A673 (cell line): ENCODE data around the gene CYB5A. TPM values are rescaled to one million over a fixed set of nuclear protein-coding genes. Genes with fewer than 3 reads are reported as not detected.

ENCODE experiments used
- BruUV-seq: library from RNA; stranded (reverse); fragments of 400-500 nt; replicated peaks from 2 replicates; lab custom pipeline; 2021; lab: Mats Ljungman, UMichigan
- CTCF ChIA-PET: fragments of 300-600 bp; sonication (Branson Sonifier 250); formaldehyde crosslinking; loops from one replicate; lab custom pipeline; 2022; ENCODE audit warnings: antibody characterized with exemption; lab: Charles Lee
- POLR2A ChIA-PET: fragments of 300-600 bp; sonication (Branson Sonifier 250); formaldehyde crosslinking; loops from one replicate; lab custom pipeline; 2022; ENCODE audit warnings: antibody characterized with exemption; ENCODE audit not compliant: low non-redundant PET; lab: Charles Lee
- DNase-seq: peaks from one replicate; pipeline ENCODE4 v3.0.0-alpha.2; 2015; ENCODE audit warnings: low spot score
- H3K27ac ChIP-seq: fragments of 200-600 bp; sonication (generic); 2 replicates; pipeline ENCODE4 v1.5.1; 2016; ENCODE audit warnings: mixed run types, low read depth, mild to moderate bottlenecking, mixed read lengths, antibody characterized with exemption, low read length; ENCODE audit not compliant: poor library complexity, severe bottlenecking
- H3K27me3 ChIP-seq: fragments of 200-600 bp; sonication (generic); replicated peaks from 2 replicates; pipeline ENCODE4 v1.6.1; 2017; ENCODE audit warnings: mixed run types, low read depth, mild to moderate bottlenecking, mixed read lengths, antibody characterized with exemption, low read length; ENCODE audit not compliant: insufficient read depth, poor library complexity
- H3K36me3 ChIP-seq: fragments of 200-600 bp; sonication (generic); 2 replicates; pipeline ENCODE4 v1.6.1; 2016; ENCODE audit warnings: mixed run types, mild to moderate bottlenecking, mixed read lengths, antibody characterized with exemption, low read length; ENCODE audit not compliant: insufficient read depth, poor library complexity, severe bottlenecking
- H3K4me1 ChIP-seq: fragments of 200-600 bp; sonication (generic); 2 replicates; pipeline ENCODE4 v1.6.1; 2017; ENCODE audit warnings: mixed run types, mild to moderate bottlenecking, mixed read lengths, antibody characterized with exemption, low read length; ENCODE audit not compliant: insufficient read depth, poor library complexity, severe bottlenecking
- H3K4me3 ChIP-seq: fragments of 200-600 bp; sonication (generic); 2 replicates; pipeline ENCODE4 v1.5.1; 2016; ENCODE audit warnings: low read depth, mixed run types, mild to moderate bottlenecking, mixed read lengths, low read length; ENCODE audit not compliant: poor library complexity, severe bottlenecking
- H3K9me3 ChIP-seq: fragments of 200-600 bp; sonication (generic); 2 replicates; pipeline ENCODE4 v1.6.1; 2016; ENCODE audit warnings: mixed run types, low read depth, mild to moderate bottlenecking, mixed read lengths, antibody characterized with exemption, low read length; ENCODE audit not compliant: poor library complexity, severe bottlenecking
- CTCF ChIP-seq: fragments of 300-800, 200-600 bp; sonication (generic); conservative IDR thresholded peaks from 2 replicates; pipeline ENCODE4 v1.5.1; 2017; ENCODE audit warnings: low read depth, mild to moderate bottlenecking, antibody characterized with exemption, low read length, moderate library complexity, mixed read lengths
- EZH2 ChIP-seq: fragments of 200-600 bp; sonication (generic); IDR thresholded peaks from 2 replicates; pipeline ENCODE4 v1.6.1; 2017; ENCODE audit warnings: borderline replicate concordance, low read depth, mild to moderate bottlenecking, mixed read lengths, antibody characterized with exemption, low read length; ENCODE audit not compliant: poor library complexity, severe bottlenecking
- intact Hi-C: fragments of 100-400 bp; cut with micrococcal nuclease; formaldehyde crosslinking; loops from one replicate; pipeline ENCODE4 v1.10.0; 2022; ENCODE audit not compliant: unreplicated experiment
- total RNA-seq: library from RNA; stranded (reverse); gene quantifications from 2 replicates; pipeline ENCODE4 v1.2.3, GENCODE V29; 2021

CYB5A gene
- total RNA-seq, 1 experiment from 2014 or later: 38.7 TPM

GRCh38 chr18:74266161-74266560, 25.6 kb downstream of the CYB5A start:
- BruUV-seq: no TSS peak
- POLR2A ChIA-PET: no interaction called here
- DNase-seq: no peak

GRCh38 chr18:74265546-74266098, 26.1 kb downstream of the CYB5A start:
- Histone ChIP-seq H3K27me3 (no peaks in the 10 kb centered on the region), H3K4me1 (no peaks in the 10 kb centered on the region), H3K27ac (no peak overlapping the region), H3K36me3 (no peaks in the 10 kb centered on the region), H3K4me3 (no peak overlapping the region), H3K9me3 (no peaks in the 10 kb centered on the region)
- intact Hi-C loops: no loop called here
- CTCF ChIA-PET: no interaction called here
- no peak for DNase-seq
- POLR2A ChIA-PET: no interaction called here
- no TSS peak for BruUV-seq
- TF ChIP-seq CTCF: no peak
- no peak for TF ChIP-seq EZH2

More at GRCh38 chr18:74266161-74266560, 25.6 kb downstream of the CYB5A start:
- H3K4me1 ChIP-seq: no peaks in the 10 kb centered on the region
- no peak overlapping the region for H3K4me3 ChIP-seq
- no peaks in the 10 kb centered on the region for H3K27me3 ChIP-seq
- H3K27ac ChIP-seq: no peak overlapping the region
- TF ChIP-seq EZH2 (no peak), CTCF (no peak)
- intact Hi-C loops: no loop called here
- no peaks in the 10 kb centered on the region for H3K36me3 ChIP-seq
- CTCF ChIA-PET: interaction anchor here (0.6 kb wide), 1 partner anchor 77 kb away, joined by 3 read pairs; no protein-coding TSS in a partner anchor
- H3K9me3 ChIP-seq: no peaks in the 10 kb centered on the region

GRCh38 chr18:74264303-74265020, 27.3 kb downstream of the CYB5A start:
- no peak for TF ChIP-seq CTCF
- TF ChIP-seq EZH2: no peak
- Histone ChIP-seq H3K36me3 (no peaks in the 10 kb centered on the region), H3K4me3 (no peak overlapping the region), H3K27me3 (no peaks in the 10 kb centered on the region), H3K27ac (no peak overlapping the region), H3K9me3 (no peaks in the 10 kb centered on the region), H3K4me1 (no peaks in the 10 kb centered on the region)
- intact Hi-C loops: no loop called here
- no TSS peak for BruUV-seq
- no peak for DNase-seq
- CTCF ChIA-PET: no interaction called here
- POLR2A ChIA-PET: no interaction called here
